ENCODE data around the gene TUBA3D.
A peak's percentile ranks its signal among the peaks of the same experiment; 100 is the strongest.
"Not testable (repeated sequence)": the region's sequence is repeated elsewhere in the genome, so short reads cannot be mapped to it uniquely, and the experiment has no call there.

Gene TUBA3D

DNA sequence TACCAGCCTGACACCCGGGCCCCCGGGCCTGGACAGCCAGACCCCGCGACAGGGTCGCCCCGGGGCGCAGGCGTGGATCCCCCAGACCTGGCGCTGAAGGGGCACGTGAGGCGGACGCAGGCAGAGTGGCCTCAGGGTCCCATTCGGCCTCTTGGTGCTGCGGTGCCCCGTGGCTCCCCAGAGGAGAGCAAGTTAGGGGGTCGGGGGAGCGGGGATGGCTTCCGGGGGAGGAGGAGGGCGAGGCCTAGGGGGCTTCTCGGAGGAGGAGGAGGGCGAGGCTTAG, 30.5 kb upstream of the TUBA3D start:
- H3K9ac ChIP-seq (ENCODE audit: low read depth, low read length); H3K4me3 ChIP-seq (ENCODE audit: low read depth in 1 of 2, low read length in 2 of 2); H3K9me3 ChIP-seq (ENCODE audit: insufficient read depth, low read length, severe bottlenecking); H3K4me2 ChIP-seq (ENCODE audit: insufficient read depth, low read length); H2AFZ ChIP-seq (ENCODE audit: low read depth, low read length); H3K79me2 ChIP-seq (ENCODE audit: insufficient read depth, low read length); ATAC-seq (ENCODE audit: insufficient read depth, low read depth); H3K27me3 ChIP-seq (ENCODE audit: insufficient read depth, low read length, poor library complexity); H3K4me1 ChIP-seq (ENCODE audit: insufficient read depth, low read length); H3K27ac ChIP-seq (ENCODE audit: low read length); H4K20me1 ChIP-seq (ENCODE audit: insufficient read depth, low read length); DNase-seq; H3K36me3 ChIP-seq (ENCODE audit: insufficient read depth, low read length): not testable (repeated sequence)

DNA sequence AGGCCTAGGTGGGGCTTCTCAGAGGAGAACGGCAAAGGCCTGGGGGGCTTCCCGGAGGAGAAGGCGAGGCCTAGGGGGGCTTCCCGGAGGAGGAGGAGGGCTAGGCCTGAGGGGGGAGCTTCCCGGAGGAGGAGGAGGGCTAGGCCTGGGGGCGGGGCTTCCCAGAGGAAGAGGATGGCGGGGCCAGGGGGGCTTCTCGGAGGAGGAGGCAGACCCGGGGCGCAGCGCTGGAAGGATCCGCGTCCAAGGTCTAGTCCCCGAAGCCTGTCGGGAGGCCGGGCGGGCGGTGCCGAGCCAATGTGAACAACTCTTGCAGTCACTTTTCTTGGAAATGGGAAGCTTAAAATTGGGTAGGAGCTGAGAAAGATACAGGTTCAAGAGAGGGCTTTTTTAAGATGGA, 30.0 kb upstream of the TUBA3D start:
- H3K9ac ChIP-seq (ENCODE audit: low read depth, low read length), result no peak overlapping the region
- no peaks in the 10 kb centered on the region for H4K20me1 ChIP-seq (ENCODE audit: insufficient read depth, low read length)
- H3K9me3 ChIP-seq (ENCODE audit: insufficient read depth, low read length, severe bottlenecking), result no peaks in the 10 kb centered on the region
- no peak overlapping the region for H3K27ac ChIP-seq (ENCODE audit: low read length)
- H3K4me3 ChIP-seq (ENCODE audit: low read depth in 1 of 2, low read length in 2 of 2), result no peak overlapping the region
- no peak overlapping the region for H3K4me2 ChIP-seq (ENCODE audit: insufficient read depth, low read length)
- no peaks in the 10 kb centered on the region for H3K36me3 ChIP-seq (ENCODE audit: insufficient read depth, low read length)
- no peaks in the 10 kb centered on the region for H3K27me3 ChIP-seq (ENCODE audit: insufficient read depth, low read length, poor library complexity)
- H3K79me2 ChIP-seq (ENCODE audit: insufficient read depth, low read length), result no peaks in the 10 kb centered on the region
- no peak overlapping the region for H2AFZ ChIP-seq (ENCODE audit: low read depth, low read length)
- no peaks in the 10 kb centered on the region for H3K4me1 ChIP-seq (ENCODE audit: insufficient read depth, low read length)
- ATAC-seq (ENCODE audit: insufficient read depth, low read depth), result no peak
- TF ChIP-seq EZH2 (IDR thresholded peaks at IDR 0.05; ENCODE audit: borderline replicate concordance, low read depth, low read length, severe bottlenecking), result no peak
- TF ChIP-seq, protein P1, sequence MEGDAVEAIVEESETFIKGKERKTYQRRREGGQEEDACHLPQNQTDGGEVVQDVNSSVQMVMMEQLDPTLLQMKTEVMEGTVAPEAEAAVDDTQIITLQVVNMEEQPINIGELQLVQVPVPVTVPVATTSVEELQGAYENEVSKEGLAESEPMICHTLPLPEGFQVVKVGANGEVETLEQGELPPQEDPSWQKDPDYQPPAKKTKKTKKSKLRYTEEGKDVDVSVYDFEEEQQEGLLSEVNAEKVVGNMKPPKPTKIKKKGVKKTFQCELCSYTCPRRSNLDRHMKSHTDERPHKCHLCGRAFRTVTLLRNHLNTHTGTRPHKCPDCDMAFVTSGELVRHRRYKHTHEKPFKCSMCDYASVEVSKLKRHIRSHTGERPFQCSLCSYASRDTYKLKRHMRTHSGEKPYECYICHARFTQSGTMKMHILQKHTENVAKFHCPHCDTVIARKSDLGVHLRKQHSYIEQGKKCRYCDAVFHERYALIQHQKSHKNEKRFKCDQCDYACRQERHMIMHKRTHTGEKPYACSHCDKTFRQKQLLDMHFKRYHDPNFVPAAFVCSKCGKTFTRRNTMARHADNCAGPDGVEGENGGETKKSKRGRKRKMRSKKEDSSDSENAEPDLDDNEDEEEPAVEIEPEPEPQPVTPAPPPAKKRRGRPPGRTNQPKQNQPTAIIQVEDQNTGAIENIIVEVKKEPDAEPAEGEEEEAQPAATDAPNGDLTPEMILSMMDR (IDR thresholded peaks at IDR 0.05; ENCODE audit: borderline replicate concordance, extremely low read depth, low read length, poor library complexity, severe bottlenecking), result no peak
- no peak for DNase-seq

DNA sequence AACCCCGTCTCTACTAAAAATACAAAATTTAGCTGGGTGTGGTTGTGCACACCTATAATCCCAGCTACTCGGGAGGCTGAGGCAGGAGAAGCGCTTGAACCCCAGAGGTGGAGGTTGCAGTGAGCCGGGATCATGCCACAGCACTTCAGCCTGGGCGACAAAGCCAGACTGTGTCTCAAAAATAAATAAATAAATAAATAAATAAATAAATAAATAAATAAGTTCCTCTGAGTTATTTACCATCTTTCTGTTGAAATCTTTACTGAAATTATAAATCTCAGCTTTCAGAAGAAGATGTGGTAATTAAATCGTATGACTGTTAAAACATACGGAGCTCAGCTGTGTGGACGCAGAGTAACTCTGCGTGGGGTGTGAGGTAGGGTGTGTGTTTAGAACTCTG, 27.9 kb upstream of the TUBA3D start:
- ATAC-seq (ENCODE audit: insufficient read depth, low read depth), result not testable (repeated sequence)

DNA sequence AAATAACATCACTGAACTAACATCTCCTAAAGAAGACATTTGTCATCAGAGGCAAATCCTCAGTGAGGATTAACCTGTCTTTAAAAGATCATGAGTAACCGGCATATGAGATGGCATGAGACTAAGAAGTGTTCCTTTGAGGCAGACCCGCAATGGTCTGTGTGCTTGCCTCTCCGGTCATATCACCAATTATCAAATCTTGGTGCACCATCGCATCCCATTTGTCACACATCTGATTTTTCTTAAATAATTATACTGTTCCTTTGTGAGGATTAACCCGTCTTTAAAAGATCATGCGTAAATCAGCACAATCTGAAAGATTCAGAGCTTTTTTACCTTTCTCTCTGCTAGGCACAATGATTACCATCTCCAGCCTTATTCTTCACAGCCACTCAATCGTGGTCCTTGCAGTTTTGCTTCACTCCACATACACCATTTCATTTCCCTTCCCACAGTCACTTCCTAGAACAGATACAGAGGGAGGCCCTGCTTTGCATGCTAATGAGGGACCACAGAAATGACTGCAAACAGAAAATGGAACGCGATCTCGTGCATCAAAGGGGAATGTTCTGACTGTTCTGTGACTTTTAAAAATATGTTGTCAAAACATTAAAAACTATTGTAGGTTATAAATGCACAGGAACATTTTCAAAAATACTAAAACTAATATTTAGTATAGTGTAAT, 24.5 kb upstream of the TUBA3D start:
- Histone ChIP-seq H3K4me2 (ENCODE audit: insufficient read depth, low read length) (peak overlapping the region; percentile 50), H3K4me1 (ENCODE audit: insufficient read depth, low read length) (peaks cover 12% of the 10 kb centered on the region), H3K9ac (ENCODE audit: low read depth, low read length) (peak overlapping the region; percentile 19), H2AFZ (ENCODE audit: low read depth, low read length) (peak overlapping the region; percentile 68), H3K27ac (ENCODE audit: low read length) (peak overlapping the region; percentile 64)
- not testable (repeated sequence) for H3K27me3 ChIP-seq (ENCODE audit: insufficient read depth, low read length, poor library complexity); H3K36me3 ChIP-seq (ENCODE audit: insufficient read depth, low read length); H3K4me3 ChIP-seq (ENCODE audit: low read depth in 1 of 2, low read length in 2 of 2); H3K79me2 ChIP-seq (ENCODE audit: insufficient read depth, low read length); H3K9me3 ChIP-seq (ENCODE audit: insufficient read depth, low read length, severe bottlenecking); H4K20me1 ChIP-seq (ENCODE audit: insufficient read depth, low read length)
- ATAC-seq (ENCODE audit: insufficient read depth, low read depth) (peak; percentile 98), DNase-seq (peak; percentile 45)

More for the DNA sequence above, 27.9 kb upstream of the TUBA3D start:
- H3K4me2 ChIP-seq (ENCODE audit: insufficient read depth, low read length); H3K36me3 ChIP-seq (ENCODE audit: insufficient read depth, low read length); H3K9ac ChIP-seq (ENCODE audit: low read depth, low read length); DNase-seq; H3K27ac ChIP-seq (ENCODE audit: low read length); H2AFZ ChIP-seq (ENCODE audit: low read depth, low read length); H3K4me3 ChIP-seq (ENCODE audit: low read depth in 1 of 2, low read length in 2 of 2); H4K20me1 ChIP-seq (ENCODE audit: insufficient read depth, low read length); H3K27me3 ChIP-seq (ENCODE audit: insufficient read depth, low read length, poor library complexity); H3K79me2 ChIP-seq (ENCODE audit: insufficient read depth, low read length); H3K9me3 ChIP-seq (ENCODE audit: insufficient read depth, low read length, severe bottlenecking): not testable (repeated sequence)
- H3K4me1 ChIP-seq (ENCODE audit: insufficient read depth, low read length), result peaks cover 12% of the 10 kb centered on the region

DNA sequence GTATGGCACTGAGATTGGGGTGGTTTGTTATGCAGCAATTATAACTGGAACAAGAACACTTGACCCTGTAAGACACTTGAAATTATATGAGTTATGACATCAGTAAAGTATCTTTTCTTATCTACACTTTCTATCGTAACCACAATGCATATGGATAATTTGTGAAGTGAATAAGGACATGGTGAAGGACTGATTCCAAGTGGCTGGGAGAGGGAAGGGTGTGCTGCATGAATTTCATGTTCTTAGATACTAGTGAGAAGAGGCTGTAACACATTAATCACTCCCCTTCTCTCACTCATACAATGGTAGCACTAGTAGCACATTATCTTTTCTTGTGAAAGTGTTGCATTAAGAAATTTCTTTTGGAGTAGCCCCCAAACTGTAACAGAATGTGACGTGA, 21.0 kb upstream of the TUBA3D start:
- H3K79me2 ChIP-seq (ENCODE audit: insufficient read depth, low read length); H2AFZ ChIP-seq (ENCODE audit: low read depth, low read length); H3K36me3 ChIP-seq (ENCODE audit: insufficient read depth, low read length); H3K27ac ChIP-seq (ENCODE audit: low read length); H4K20me1 ChIP-seq (ENCODE audit: insufficient read depth, low read length); ATAC-seq (ENCODE audit: insufficient read depth, low read depth); H3K27me3 ChIP-seq (ENCODE audit: insufficient read depth, low read length, poor library complexity); DNase-seq; H3K4me3 ChIP-seq (ENCODE audit: low read depth in 1 of 2, low read length in 2 of 2); H3K9ac ChIP-seq (ENCODE audit: low read depth, low read length); H3K4me2 ChIP-seq (ENCODE audit: insufficient read depth, low read length); H3K9me3 ChIP-seq (ENCODE audit: insufficient read depth, low read length, severe bottlenecking): not testable (repeated sequence)
- peaks cover 12% of the 10 kb centered on the region for H3K4me1 ChIP-seq (ENCODE audit: insufficient read depth, low read length)

DNA sequence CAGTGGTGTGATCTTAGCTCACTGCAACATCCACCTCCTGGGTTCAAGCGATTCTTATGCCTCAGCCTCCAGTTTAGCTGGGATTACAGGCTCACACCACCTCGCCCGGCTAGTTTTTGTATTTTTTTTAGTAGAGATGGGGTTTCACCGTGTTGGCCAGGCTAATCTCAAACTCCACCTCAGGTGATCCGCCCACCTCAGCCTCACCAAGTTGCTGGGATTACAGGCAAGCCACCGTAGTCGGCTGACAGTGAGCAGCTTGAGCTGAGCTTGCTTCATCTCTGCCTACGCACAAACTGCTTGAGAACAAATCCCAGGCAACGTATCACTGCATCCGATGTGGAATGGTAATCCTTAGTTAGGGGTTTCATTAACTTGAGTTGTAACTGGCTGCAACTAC, 8.2 kb upstream of the TUBA3D start:
- H3K27me3 ChIP-seq (ENCODE audit: insufficient read depth, low read length, poor library complexity); H3K4me1 ChIP-seq (ENCODE audit: insufficient read depth, low read length); H3K4me3 ChIP-seq (ENCODE audit: low read depth in 1 of 2, low read length in 2 of 2); H3K9me3 ChIP-seq (ENCODE audit: insufficient read depth, low read length, severe bottlenecking); H3K36me3 ChIP-seq (ENCODE audit: insufficient read depth, low read length); H3K27ac ChIP-seq (ENCODE audit: low read length); ATAC-seq (ENCODE audit: insufficient read depth, low read depth); DNase-seq; H4K20me1 ChIP-seq (ENCODE audit: insufficient read depth, low read length); H3K79me2 ChIP-seq (ENCODE audit: insufficient read depth, low read length); H3K9ac ChIP-seq (ENCODE audit: low read depth, low read length); H3K4me2 ChIP-seq (ENCODE audit: insufficient read depth, low read length); H2AFZ ChIP-seq (ENCODE audit: low read depth, low read length): not testable (repeated sequence)

DNA sequence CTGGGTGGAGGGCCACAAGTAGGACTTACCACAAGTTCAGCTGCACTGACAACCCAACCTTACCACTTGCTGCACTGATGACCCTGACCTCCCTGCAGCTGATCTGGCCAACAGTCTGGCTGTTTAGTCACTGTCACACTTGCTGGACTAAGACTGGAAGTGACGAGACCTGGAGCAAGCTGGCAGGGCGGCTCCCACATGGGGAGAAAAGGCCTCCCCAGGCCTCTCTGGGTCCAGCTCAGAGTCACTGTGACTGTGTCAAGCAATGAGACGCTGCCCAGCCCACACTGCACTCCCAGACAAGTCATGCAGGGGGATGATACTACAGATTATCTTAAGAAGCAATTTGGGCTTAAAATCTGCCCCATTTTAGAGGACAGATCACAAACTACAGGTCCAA, 5.0 kb upstream of the TUBA3D start:
- H3K79me2 ChIP-seq (ENCODE audit: insufficient read depth, low read length); H3K9ac ChIP-seq (ENCODE audit: low read depth, low read length); H3K4me1 ChIP-seq (ENCODE audit: insufficient read depth, low read length); H3K27ac ChIP-seq (ENCODE audit: low read length); H3K36me3 ChIP-seq (ENCODE audit: insufficient read depth, low read length); H3K4me3 ChIP-seq (ENCODE audit: low read depth in 1 of 2, low read length in 2 of 2); DNase-seq; H4K20me1 ChIP-seq (ENCODE audit: insufficient read depth, low read length); H3K9me3 ChIP-seq (ENCODE audit: insufficient read depth, low read length, severe bottlenecking); H3K27me3 ChIP-seq (ENCODE audit: insufficient read depth, low read length, poor library complexity); ATAC-seq (ENCODE audit: insufficient read depth, low read depth); H2AFZ ChIP-seq (ENCODE audit: low read depth, low read length); H3K4me2 ChIP-seq (ENCODE audit: insufficient read depth, low read length): not testable (repeated sequence)
